Right lobe of liver (tissue), 4 donors: ENCODE results near the gene POC1A.

Experiments
- POLR2A ChIP-seq: fragments of 450-650 bp; IDR thresholded peaks from one replicate; pipeline ENCODE4 v1.6.1; 2017; ENCODE audit warnings: antibody characterized with exemption, mild to moderate bottlenecking
- TF ChIP-seq, protein P1 (sequence below), 4 donors: fragments of 200-600 bp in 3 of 4; fragments of 450-650 bp in 1 of 4; IDR thresholded peaks; one replicate each; pipeline versions ENCODE4 v1.5.1 to v1.8.0; 2016 to 2022; ENCODE audit warnings: antibody characterized with exemption in 4 of 4, mild to moderate bottlenecking in 2 of 4
- donor health status: DM: no; HTN: no; CAD: no.
- donor health status: DM: no; HTN: no; CAD: no.
- donor health status: DM: no; HTN: yes; CAD: no.

- TF ChIP-seq POLR2A = no peak
- TF ChIP-seq, protein P1, sequence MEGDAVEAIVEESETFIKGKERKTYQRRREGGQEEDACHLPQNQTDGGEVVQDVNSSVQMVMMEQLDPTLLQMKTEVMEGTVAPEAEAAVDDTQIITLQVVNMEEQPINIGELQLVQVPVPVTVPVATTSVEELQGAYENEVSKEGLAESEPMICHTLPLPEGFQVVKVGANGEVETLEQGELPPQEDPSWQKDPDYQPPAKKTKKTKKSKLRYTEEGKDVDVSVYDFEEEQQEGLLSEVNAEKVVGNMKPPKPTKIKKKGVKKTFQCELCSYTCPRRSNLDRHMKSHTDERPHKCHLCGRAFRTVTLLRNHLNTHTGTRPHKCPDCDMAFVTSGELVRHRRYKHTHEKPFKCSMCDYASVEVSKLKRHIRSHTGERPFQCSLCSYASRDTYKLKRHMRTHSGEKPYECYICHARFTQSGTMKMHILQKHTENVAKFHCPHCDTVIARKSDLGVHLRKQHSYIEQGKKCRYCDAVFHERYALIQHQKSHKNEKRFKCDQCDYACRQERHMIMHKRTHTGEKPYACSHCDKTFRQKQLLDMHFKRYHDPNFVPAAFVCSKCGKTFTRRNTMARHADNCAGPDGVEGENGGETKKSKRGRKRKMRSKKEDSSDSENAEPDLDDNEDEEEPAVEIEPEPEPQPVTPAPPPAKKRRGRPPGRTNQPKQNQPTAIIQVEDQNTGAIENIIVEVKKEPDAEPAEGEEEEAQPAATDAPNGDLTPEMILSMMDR (IDR thresholded peaks at IDR 0.05) = no peak
Measured at GRCh38 chr3:52153389-52154096, 680 bp downstream of the POC1A start.
